Smooth muscle cell (in vitro differentiated cells): ENCODE results near the gene TMOD2. TPM values are rescaled to one million over a fixed set of nuclear protein-coding genes. Genes with fewer than 3 reads are reported as not detected.

Experiments
- DNase-seq: peaks from one replicate; lab custom pipeline; 2025; ENCODE audit not compliant: unreplicated experiment; lab: John Stamatoyannopoulos, UW
- H2AFZ ChIP-seq: fragments of 200-600 bp; sonication (generic); 2 replicates; pipeline ENCODE4 v1.6.0; 2016; ENCODE audit warnings: antibody characterized with exemption, low read depth, mild to moderate bottlenecking
- H3F3A ChIP-seq: fragments of 200-600 bp; sonication (generic); 2 replicates; pipeline ENCODE4 v1.6.0; 2017; ENCODE audit warnings: antibody characterized with exemption, low read depth
- H3K27ac ChIP-seq: fragments of 200-600 bp; sonication (generic); 2 replicates; pipeline ENCODE4 v1.5.1; 2016; ENCODE audit warnings: low read depth, mild to moderate bottlenecking
- H3K27me3 ChIP-seq: fragments of 200-600 bp; sonication (generic); 2 replicates; pipeline ENCODE4 v1.6.1; 2016; ENCODE audit warnings: low read depth, mild to moderate bottlenecking
- H3K36me3 ChIP-seq: fragments of 200-600 bp; sonication (generic); 2 replicates; pipeline ENCODE4 v1.5.1; 2016; ENCODE audit warnings: low read depth
- H3K4me1 ChIP-seq: fragments of 200-600 bp; sonication (generic); 2 replicates; pipeline ENCODE4 v1.5.1; 2016; ENCODE audit warnings: low read depth
- H3K4me2 ChIP-seq: fragments of 200-600 bp; sonication (generic); 2 replicates; pipeline ENCODE4 v1.6.0; 2016; ENCODE audit warnings: mild to moderate bottlenecking
- H3K4me3 ChIP-seq: fragments of 200-600 bp; sonication (generic); 2 replicates; pipeline ENCODE4 v1.5.1; 2016; ENCODE audit warnings: mild to moderate bottlenecking
- H3K79me2 ChIP-seq: fragments of 200-600 bp; sonication (generic); 2 replicates; pipeline ENCODE4 v1.6.0; 2016; ENCODE audit warnings: low read depth, mild to moderate bottlenecking
- H3K9ac ChIP-seq: fragments of 200-600 bp; sonication (generic); 2 replicates; pipeline ENCODE4 v1.6.0; 2016; ENCODE audit warnings: low read depth
- H3K9me3 ChIP-seq: fragments of 200-600 bp; sonication (generic); replicated peaks from 2 replicates; pipeline ENCODE4 v1.5.1; 2016; ENCODE audit warnings: low read depth
- H4K20me1 ChIP-seq: fragments of 200-600 bp; sonication (generic); 2 replicates; pipeline ENCODE4 v1.6.0; 2016; ENCODE audit warnings: low read depth
- CTCF ChIP-seq: fragments of 200-600 bp; sonication (generic); IDR thresholded peaks from 2 replicates; pipeline ENCODE4 v1.5.1; 2017; ENCODE audit warnings: borderline replicate concordance, mild to moderate bottlenecking, antibody characterized with exemption; ENCODE audit not compliant: insufficient read depth, poor library complexity, severe bottlenecking
- WGBS: methylation state at CpG from one replicate; pipeline ENCODE4 v1.1.7; 2016; ENCODE audit warnings: low lambda C conversion rate; 5-methylcytosine and 5-hydroxymethylcytosine counted together
- polyA plus RNA-seq: library from polyadenylated mRNA; unstranded; fragments of >200 nt; fragmentation: Nextera tagmentation; extraction: Ambion mirVana; gene quantifications from 2 replicates; pipeline ENCODE4 v1.2.1, GENCODE V29; 2016
- total RNA-seq: library from RNA; depleted of rRNA; stranded (reverse); fragments of >200 nt; gene quantifications from 2 replicates; pipeline ENCODE4 v1.2.3, GENCODE V29; 2014

The TMOD2 gene
- total and polyA plus RNA-seq, 2 experiments from 2014 or later = 1.5 to 4.2 TPM

- Histone ChIP-seq H3K79me2 (no peaks in the 10 kb centered on the region), H3K27ac (no peak overlapping the region), H4K20me1 (no peaks in the 10 kb centered on the region), H3K4me3 (peak overlapping the region; percentile 61), H3K27me3 (no peaks in the 10 kb centered on the region), H3F3A (peaks cover 10% of the 10 kb centered on the region), H3K4me2 (peak overlapping the region; percentile 92), H3K9ac (no peak overlapping the region), H3K9me3 (no peaks in the 10 kb centered on the region), H3K36me3 (no peaks in the 10 kb centered on the region), H2AFZ (peak overlapping the region; percentile 47), H3K4me1 (no peaks in the 10 kb centered on the region)
- no peak for DNase-seq
- no peak for TF ChIP-seq CTCF
- 6% methylated on average over 49 of the region's 69 CpGs for WGBS
Observed at GRCh38 chr15:51736751-51737521, 14.5 kb upstream of the TMOD2 start.

DNA sequence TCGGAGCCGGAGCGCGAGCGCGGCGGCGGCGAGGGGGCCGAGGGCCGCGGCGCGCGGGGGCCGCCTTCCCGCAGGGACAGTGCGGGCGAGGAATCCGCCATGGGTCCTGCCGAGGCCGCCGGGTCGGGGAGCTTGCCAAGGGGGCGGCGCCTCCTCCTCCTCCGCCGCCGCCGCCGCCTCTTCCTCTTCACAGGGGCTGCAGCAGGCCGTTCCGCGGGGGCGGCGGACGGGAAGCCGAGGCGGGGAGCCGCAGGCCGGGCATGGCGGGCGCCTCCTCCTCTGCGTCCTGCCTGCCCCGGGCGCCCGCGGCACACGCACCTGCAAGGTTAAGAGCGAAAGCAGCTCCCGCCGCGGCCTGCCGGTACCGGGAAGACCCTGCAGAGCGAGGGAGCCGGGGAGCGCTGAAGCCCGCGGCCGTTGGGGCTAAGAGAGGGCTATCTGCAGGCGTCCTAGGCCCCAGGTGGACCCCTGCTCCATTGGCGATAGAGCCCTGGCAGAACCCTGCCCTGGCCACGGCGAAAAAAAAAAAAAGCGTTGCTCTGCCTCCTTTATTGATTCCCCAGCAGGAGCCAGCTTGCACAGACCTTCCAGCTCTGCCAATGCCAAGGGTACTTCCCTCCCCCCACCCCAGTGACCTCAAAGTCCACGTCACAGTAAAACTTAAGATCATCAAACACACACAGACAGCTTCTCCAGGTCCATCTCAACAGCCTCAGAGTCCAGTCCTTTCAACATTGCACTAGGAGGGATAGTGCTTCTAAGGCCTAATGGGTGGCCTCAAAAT is 13.7 kb upstream of the TMOD2 start, which contains the start of gene LYSMD2:
Gene LYSMD2 (minus strand): TSS at position 134 of the 784 bp plus-strand sequence. CDS start 33 bp downstream, at position 101.
- DNase-seq = no peak
- H3K4me3 ChIP-seq = peak within 1 kb of the TSS; percentile 61
- H3K4me2 ChIP-seq = peak within 1 kb of the TSS; percentile 92
- WGBS = 10% methylated on average over 29 of the region's 67 CpGs
- H2AFZ ChIP-seq = peak within 1 kb of the TSS; percentile 47
- H3K4me1 ChIP-seq = no peaks in the 10 kb centered on the region
- no peaks in the 10 kb centered on the region for H3K36me3 ChIP-seq
- no peak within 1 kb of the TSS for H3K9ac ChIP-seq
- TF ChIP-seq CTCF = no peak
- H4K20me1 ChIP-seq = no peaks in the 10 kb centered on the region
- no peaks in the 10 kb centered on the region for H3K79me2 ChIP-seq
- no peak within 1 kb of the TSS for H3K27ac ChIP-seq
- no peaks in the 10 kb centered on the region for H3K9me3 ChIP-seq
- H3K27me3 ChIP-seq = no peaks in the 10 kb centered on the region
- peaks cover 10% of the 10 kb centered on the region for H3F3A ChIP-seq

GRCh38 chr15:51738553-51738952 is 12.8 kb upstream of the TMOD2 start:
- Histone ChIP-seq H3K9me3 (no peaks in the 10 kb centered on the region), H3K4me1 (no peaks in the 10 kb centered on the region), H3K4me2 (peak overlapping the region; percentile 92), H4K20me1 (no peaks in the 10 kb centered on the region), H3K36me3 (no peaks in the 10 kb centered on the region), H3K27me3 (peaks cover 1% of the 10 kb centered on the region), H3K4me3 (no peak overlapping the region), H2AFZ (no peak overlapping the region), H3K79me2 (no peaks in the 10 kb centered on the region), H3F3A (peaks cover 10% of the 10 kb centered on the region), H3K27ac (no peak overlapping the region), H3K9ac (no peak overlapping the region)
- WGBS = 84% methylated on average over 2 of the region's 2 CpGs
- no peak for TF ChIP-seq CTCF
- DNase-seq = no peak
